SU-DHL-6 (cell line): ENCODE data around the gene WNK3.

ENCODE experiments used
- H2AFZ ChIP-seq: fragments of 200-600 bp; sonication (generic); 2 replicates; pipeline ENCODE4 v1.6.1; 2014; ENCODE audit warnings: low read depth, mild to moderate bottlenecking, moderate library complexity, mixed read lengths, antibody characterized with exemption, low read length; ENCODE audit not compliant: severe bottlenecking
- H3F3A ChIP-seq: fragments of 200-600 bp; shearing (Covaris generic); 2 replicates; pipeline ENCODE4 v1.6.0; 2016; ENCODE audit warnings: antibody characterized with exemption, mild to moderate bottlenecking; ENCODE audit not compliant: insufficient read depth
- H3K27ac ChIP-seq: fragments of 200-600 bp; sonication (generic); 2 replicates; pipeline ENCODE4 v1.5.1; 2016; ENCODE audit warnings: low read depth, mild to moderate bottlenecking, low read length, moderate library complexity, mixed read lengths
- H3K27me3 ChIP-seq: fragments of 200-600 bp; sonication (generic), shearing (Covaris generic); 2 replicates; pipeline ENCODE4 v1.6.0; 2014; ENCODE audit warnings: mild to moderate bottlenecking, low read length
- H3K36me3 ChIP-seq: fragments of 200-600 bp; sonication (generic); 2 replicates; pipeline ENCODE4 v1.6.1; 2014; ENCODE audit warnings: mild to moderate bottlenecking, low read length, mixed read lengths
- H3K4me2 ChIP-seq: fragments of 300-600, 200-600 bp; shearing (Covaris generic), sonication (generic); 2 replicates; pipeline ENCODE4 v1.6.0; 2014; ENCODE audit warnings: low read length, low read depth, mild to moderate bottlenecking; ENCODE audit not compliant: poor library complexity, severe bottlenecking
- H3K4me3 ChIP-seq: fragments of 200-600 bp; sonication (generic); 2 replicates; pipeline ENCODE4 v1.5.1; 2014; ENCODE audit warnings: antibody characterized with exemption, low read length, mild to moderate bottlenecking, mixed read lengths; ENCODE audit not compliant: insufficient read depth, poor library complexity, severe bottlenecking
- H3K79me2 ChIP-seq: fragments of 200-600 bp; sonication (generic); 2 replicates; pipeline ENCODE4 v1.6.1; 2014; ENCODE audit warnings: mild to moderate bottlenecking, low read length, moderate library complexity; ENCODE audit not compliant: insufficient read depth
- H3K9ac ChIP-seq: fragments of 200-600 bp; sonication (generic); 2 replicates; pipeline ENCODE4 v1.7.0; 2014; ENCODE audit warnings: mild to moderate bottlenecking, low read length
- H3K9me2 ChIP-seq: fragments of 200-600 bp; sonication (generic); replicated peaks from 2 replicates; pipeline ENCODE4 v1.6.1; 2014; ENCODE audit warnings: low read length; ENCODE audit not compliant: insufficient read depth
- H3K9me3 ChIP-seq: fragments of 200-600 bp; sonication (generic); 2 replicates; pipeline ENCODE4 v1.6.1; 2014; ENCODE audit warnings: low read length, mixed read lengths; ENCODE audit not compliant: insufficient read depth
- H4K20me1 ChIP-seq: fragments of 200-600 bp; sonication (generic); 2 replicates; pipeline ENCODE4 v1.6.1; 2014; ENCODE audit warnings: low read depth, mild to moderate bottlenecking, antibody characterized with exemption, low read length, moderate library complexity, mixed read lengths
- EZH2phosphoT487 ChIP-seq: fragments of 200-600 bp; sonication (generic), shearing (Covaris generic); conservative IDR thresholded peaks from 2 replicates; pipeline ENCODE4 v1.6.1; 2018; ENCODE audit warnings: mild to moderate bottlenecking, antibody characterized with exemption, low read length, moderate library complexity, mixed read lengths
- TF ChIP-seq, protein P1 (sequence below): fragments of 200-600 bp; sonication (generic); IDR thresholded peaks from one replicate; pipeline ENCODE4 v1.5.1; 2017; ENCODE audit warnings: antibody characterized with exemption, mild to moderate bottlenecking, low read length, moderate library complexity; ENCODE audit not compliant: insufficient read depth, poor library complexity, severe bottlenecking

Gene WNK3

GRCh38 chrX:54357414-54358377, at the start of gene WNK3:
Gene WNK3, minus strand, starts transcription at chrX:54358046.
- H3K9ac ChIP-seq, result no peak within 1 kb of the TSS
- no peak within 1 kb of the TSS for H3K27ac ChIP-seq
- H3K9me2 ChIP-seq, result no peaks in the 10 kb centered on the region
- no peaks in the 10 kb centered on the region for H3F3A ChIP-seq
- no peaks in the 10 kb centered on the region for H3K79me2 ChIP-seq
- no peak within 1 kb of the TSS for H3K4me2 ChIP-seq
- no peaks in the 10 kb centered on the region for H4K20me1 ChIP-seq
- H2AFZ ChIP-seq, result no peak within 1 kb of the TSS
- H3K27me3 ChIP-seq, result no peaks in the 10 kb centered on the region
- H3K9me3 ChIP-seq, result no peaks in the 10 kb centered on the region
- H3K4me3 ChIP-seq, result no peak within 1 kb of the TSS
- TF ChIP-seq, protein P1, sequence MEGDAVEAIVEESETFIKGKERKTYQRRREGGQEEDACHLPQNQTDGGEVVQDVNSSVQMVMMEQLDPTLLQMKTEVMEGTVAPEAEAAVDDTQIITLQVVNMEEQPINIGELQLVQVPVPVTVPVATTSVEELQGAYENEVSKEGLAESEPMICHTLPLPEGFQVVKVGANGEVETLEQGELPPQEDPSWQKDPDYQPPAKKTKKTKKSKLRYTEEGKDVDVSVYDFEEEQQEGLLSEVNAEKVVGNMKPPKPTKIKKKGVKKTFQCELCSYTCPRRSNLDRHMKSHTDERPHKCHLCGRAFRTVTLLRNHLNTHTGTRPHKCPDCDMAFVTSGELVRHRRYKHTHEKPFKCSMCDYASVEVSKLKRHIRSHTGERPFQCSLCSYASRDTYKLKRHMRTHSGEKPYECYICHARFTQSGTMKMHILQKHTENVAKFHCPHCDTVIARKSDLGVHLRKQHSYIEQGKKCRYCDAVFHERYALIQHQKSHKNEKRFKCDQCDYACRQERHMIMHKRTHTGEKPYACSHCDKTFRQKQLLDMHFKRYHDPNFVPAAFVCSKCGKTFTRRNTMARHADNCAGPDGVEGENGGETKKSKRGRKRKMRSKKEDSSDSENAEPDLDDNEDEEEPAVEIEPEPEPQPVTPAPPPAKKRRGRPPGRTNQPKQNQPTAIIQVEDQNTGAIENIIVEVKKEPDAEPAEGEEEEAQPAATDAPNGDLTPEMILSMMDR, result no peak
- no peak for TF ChIP-seq EZH2phosphoT487
- H3K36me3 ChIP-seq, result no peaks in the 10 kb centered on the region

DNA sequence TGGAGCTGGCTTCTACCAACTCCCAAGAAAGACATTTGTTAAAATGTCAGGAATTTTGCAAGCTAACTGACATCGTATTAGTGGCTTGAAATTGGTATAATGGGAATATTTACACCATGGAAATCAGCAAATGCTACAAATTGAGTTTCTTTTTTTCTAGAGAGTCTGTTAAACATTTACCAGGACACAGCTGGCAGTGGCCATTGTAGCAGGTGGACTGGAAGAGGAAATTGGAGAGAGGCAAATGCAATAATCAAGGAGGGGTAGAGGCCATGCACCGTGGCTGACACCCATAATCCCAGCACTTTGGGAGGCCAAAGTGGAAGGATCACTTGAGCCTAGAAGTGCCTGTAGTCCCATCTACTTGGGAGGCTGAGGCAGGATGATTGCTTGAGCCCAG, 49.4 kb upstream of the WNK3 start:
- H3K9me2 ChIP-seq, result no peaks in the 10 kb centered on the region
- H3K27me3 ChIP-seq, result no peaks in the 10 kb centered on the region
- H4K20me1 ChIP-seq, result no peaks in the 10 kb centered on the region
- no peaks in the 10 kb centered on the region for H3K9me3 ChIP-seq
- TF ChIP-seq, protein P1, result no peak
- TF ChIP-seq EZH2phosphoT487, result no peak
- no peaks in the 10 kb centered on the region for H3F3A ChIP-seq
- H3K4me3 ChIP-seq, result no peak overlapping the region
- H3K4me2 ChIP-seq, result no peak overlapping the region
- no peak overlapping the region for H3K9ac ChIP-seq
- H2AFZ ChIP-seq, result no peak overlapping the region
- no peak overlapping the region for H3K27ac ChIP-seq
- H3K79me2 ChIP-seq, result no peaks in the 10 kb centered on the region
- no peaks in the 10 kb centered on the region for H3K36me3 ChIP-seq

DNA sequence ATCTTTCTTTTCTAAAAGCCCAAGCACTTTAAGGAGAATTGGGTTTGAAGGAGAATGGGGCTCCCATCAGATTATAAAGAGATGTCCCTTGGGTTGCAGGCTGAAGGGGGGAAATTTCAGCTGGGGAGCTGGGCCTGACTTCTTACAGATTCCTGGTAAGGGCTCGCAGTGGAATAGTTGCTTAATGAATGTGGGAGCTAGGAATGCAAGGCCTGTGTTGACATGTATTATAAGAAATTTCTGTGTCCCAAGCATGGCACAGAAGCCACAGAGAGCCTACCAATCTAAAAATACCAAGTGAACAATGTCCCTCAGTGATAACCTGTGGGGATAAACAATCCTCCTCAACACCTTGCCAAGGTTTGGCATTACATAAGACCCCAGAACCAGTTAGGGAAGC, 39.3 kb upstream of the WNK3 start:
- Histone ChIP-seq H3F3A (no peaks in the 10 kb centered on the region), H3K4me2 (no peak overlapping the region), H3K9me3 (no peaks in the 10 kb centered on the region), H3K36me3 (no peaks in the 10 kb centered on the region), H3K9ac (no peak overlapping the region), H3K79me2 (no peaks in the 10 kb centered on the region), H3K9me2 (no peaks in the 10 kb centered on the region), H3K27me3 (no peaks in the 10 kb centered on the region), H3K4me3 (no peak overlapping the region), H3K27ac (no peak overlapping the region), H4K20me1 (no peaks in the 10 kb centered on the region), H2AFZ (no peak overlapping the region)
- TF ChIP-seq EZH2phosphoT487, result no peak
- TF ChIP-seq, protein P1, result no peak
